Activated B cell treated with CpG ODN at 0.5 μM for 24 hours (primary cell): Measurements from ENCODE around the gene ESR2. TPM values are rescaled to one million over a fixed set of nuclear protein-coding genes. Genes with fewer than 3 reads are reported as not detected.

Experiments used
- ATAC-seq: fragments of 200-7000 bp; cut with Tn5 transposase; one replicate; pipeline ENCODE4 v1.10.0; 2021; ENCODE audit warnings: low read depth, mild to moderate bottlenecking, moderate library complexity
- CTCF ChIA-PET: fragments of 350-600 bp; sonication (Branson Sonifier 250); formaldehyde crosslinking; loops from one replicate; lab custom pipeline; 2021; ENCODE audit warnings: antibody characterized with exemption; lab: Charles Lee
- POLR2A ChIA-PET: fragments of 350-600 bp; sonication (Branson Sonifier 250); formaldehyde crosslinking; loops from one replicate; lab custom pipeline; 2021; ENCODE audit warnings: antibody characterized with exemption; lab: Charles Lee
- DNase-seq: peaks from one replicate; pipeline ENCODE4 v3.0.0; 2022
- H3K27ac Mint-ChIP-seq: one replicate; pipeline ENCODE4 v1.8.0; 2020; ENCODE audit warnings: mixed read lengths
- H3K27me3 Mint-ChIP-seq: one replicate; pipeline ENCODE4 v1.8.0; 2021; ENCODE audit warnings: mixed read lengths
- H3K36me3 Mint-ChIP-seq: one replicate; pipeline ENCODE4 v1.8.0; 2021; ENCODE audit warnings: low read depth, mixed read lengths
- H3K4me1 Mint-ChIP-seq: one replicate; pipeline ENCODE4 v1.8.0; 2021; ENCODE audit warnings: mixed read lengths
- H3K4me3 Mint-ChIP-seq: one replicate; pipeline ENCODE4 v1.8.0; 2020; ENCODE audit warnings: mild to moderate bottlenecking, mixed read lengths
- H3K9me3 Mint-ChIP-seq: one replicate; pipeline ENCODE4 v1.8.0; 2020; ENCODE audit warnings: mixed read lengths
- CTCF ChIP-seq: fragments of 200-600 bp; IDR thresholded peaks from one replicate; pipeline ENCODE4 v1.8.0; 2022; ENCODE audit warnings: antibody characterized with exemption, mild to moderate bottlenecking
- intact Hi-C: fragments of 100-400 bp; cut with micrococcal nuclease; formaldehyde crosslinking; loops from one replicate; pipeline ENCODE4 v1.15.1; 2024
- total RNA-seq: library from RNA; stranded (reverse); gene quantifications from 2 replicates; pipeline ENCODE4 v1.2.3, GENCODE V29; 2022

ESR2 gene
- total RNA-seq, 1 donor from 2014 or later = 23.2 TPM

- Mint-ChIP-seq H3K4me1 (peaks cover 6% of the 10 kb centered on the region), H3K4me3 (no peak overlapping the region), H3K9me3 (no peaks in the 10 kb centered on the region), H3K27me3 (no peaks in the 10 kb centered on the region), H3K27ac (no peak overlapping the region), H3K36me3 (peaks cover 20% of the 10 kb centered on the region)
- ChIA-PET POLR2A (interaction anchor here (1.0 kb wide), 1 partner anchor 136 kb away, joined by 5 read pairs; no protein-coding TSS in a partner anchor), CTCF (interaction anchor here (1.2 to 2.8 kb wide), 6 partner anchors 11 to 358 kb away, joined by 3 to 51 read pairs (median 4); partner anchors contain the start of gene ESR2)
- no peak for TF ChIP-seq CTCF
- intact Hi-C loops = loop anchor here (1.0 to 2.0 kb wide), 3 partner anchors 136 to 359 kb away; partner anchors contain the start of gene ESR2
- ATAC-seq (no peak), DNase-seq (no peak)
These were observed 135.6 kb downstream of the ESR2 start for GRCh38 chr14:64158608-64159007.

GRCh38 chr14:64149921-64150320 is 144.2 kb downstream of the ESR2 start:
- CTCF ChIA-PET = no interaction called here
- Mint-ChIP-seq H3K4me3 (no peak overlapping the region), H3K36me3 (peaks cover 30% of the 10 kb centered on the region), H3K9me3 (no peaks in the 10 kb centered on the region), H3K27ac (no peak overlapping the region), H3K27me3 (no peaks in the 10 kb centered on the region), H3K4me1 (no peaks in the 10 kb centered on the region)
- DNase-seq (no peak), ATAC-seq (no peak)
- TF ChIP-seq CTCF = no peak
- intact Hi-C loops = no loop called here
- POLR2A ChIA-PET = no interaction called here

- TF ChIP-seq CTCF = no peak
- POLR2A ChIA-PET = no interaction called here
- no peaks in the 10 kb centered on the region for H3K4me1 Mint-ChIP-seq
- no peaks in the 10 kb centered on the region for H3K27me3 Mint-ChIP-seq
- intact Hi-C loops = no loop called here
- CTCF ChIA-PET = no interaction called here
- no peaks in the 10 kb centered on the region for H3K9me3 Mint-ChIP-seq
- no peak for DNase-seq
- H3K4me3 Mint-ChIP-seq = no peak overlapping the region
- H3K36me3 Mint-ChIP-seq = peaks cover 31% of the 10 kb centered on the region
- ATAC-seq = no peak
- H3K27ac Mint-ChIP-seq = no peak overlapping the region
These were observed 146.9 kb downstream of the ESR2 start for GRCh38 chr14:64147126-64147790.

- POLR2A ChIA-PET = interaction anchor here (0.6 to 2.5 kb wide), 2 partner anchors 157 to 166 kb away, joined by 4 to 11 read pairs; partner anchors contain the start of gene ESR2
- H3K4me3 Mint-ChIP-seq = no peak overlapping the region
- no peak for TF ChIP-seq CTCF
- H3K27ac Mint-ChIP-seq = no peak overlapping the region
- no peaks in the 10 kb centered on the region for H3K4me1 Mint-ChIP-seq
- DNase-seq (no peak), ATAC-seq (no peak)
- intact Hi-C loops = loop anchor here (1.0 to 5.0 kb wide), 3 partner anchors 158 to 340 kb away; no protein-coding TSS in a partner anchor
- H3K9me3 Mint-ChIP-seq = no peaks in the 10 kb centered on the region
- CTCF ChIA-PET = interaction anchor here (1.1 to 4.2 kb wide), 9 partner anchors 21 to 166 kb away, joined by 3 to 56 read pairs (median 5); partner anchors contain the start of gene ESR2
- H3K36me3 Mint-ChIP-seq = peaks cover 27% of the 10 kb centered on the region
- no peaks in the 10 kb centered on the region for H3K27me3 Mint-ChIP-seq
These were observed 156.4 kb downstream of the ESR2 start for GRCh38 chr14:64137657-64138290.

GRCh38 chr14:64126548-64126947 is 167.6 kb downstream of the ESR2 start:
- Mint-ChIP-seq H3K27ac (no peak overlapping the region), H3K27me3 (no peaks in the 10 kb centered on the region), H3K4me3 (no peak overlapping the region), H3K4me1 (no peaks in the 10 kb centered on the region), H3K36me3 (peaks cover 55% of the 10 kb centered on the region), H3K9me3 (no peaks in the 10 kb centered on the region)
- intact Hi-C loops = no loop called here
- DNase-seq (no peak), ATAC-seq (no peak)
- CTCF ChIA-PET = no interaction called here
- POLR2A ChIA-PET = no interaction called here
- TF ChIP-seq CTCF = no peak
